Liver (tissue), 3 donors: ENCODE results near the gene GPR171.

Experiments used
- CTCF ChIP-seq: fragments of 150-350 bp; IDR thresholded peaks from 2 replicates; pipeline ENCODE4 v1.5.1; 2017; ENCODE audit warnings: improper control_type of control experiment, low read depth, low read length; ENCODE audit not compliant: missing input control
- RAD21 ChIP-seq, 2 donors: IDR thresholded peaks; 2 replicates each; pipeline ENCODE4 v1.6.1; 2016; ENCODE audit warnings: antibody characterized with exemption in 2 of 2, mild to moderate bottlenecking in 2 of 2
- RXRA ChIP-seq, 2 donors: IDR thresholded peaks; 2 replicates each; pipeline ENCODE4 v1.6.1; 2017 to 2018; ENCODE audit warnings: antibody characterized with exemption in 2 of 2, mild to moderate bottlenecking in 1 of 2
- SP1 ChIP-seq: IDR thresholded peaks from 2 replicates; pipeline ENCODE4 v1.6.1; 2018; ENCODE audit warnings: antibody characterized with exemption, mild to moderate bottlenecking
- TAF1 ChIP-seq: conservative IDR thresholded peaks from 2 replicates; pipeline ENCODE4 v1.6.1; 2016; ENCODE audit warnings: antibody characterized with exemption, mild to moderate bottlenecking
- donor health status: healthy.
- donor health status: healthy.

- TF ChIP-seq RAD21 (IDR thresholded peaks at IDR 0.05) (no peak), RXRA (IDR thresholded peaks at IDR 0.05) (no peak), SP1 (no peak), TAF1 (no peak), CTCF (no peak)
Measured at GRCh38 chr3:151213881-151214280, 10.9 kb upstream of the GPR171 start.
